ENCODE data around the gene KLK11.

KLK11 gene

DNA sequence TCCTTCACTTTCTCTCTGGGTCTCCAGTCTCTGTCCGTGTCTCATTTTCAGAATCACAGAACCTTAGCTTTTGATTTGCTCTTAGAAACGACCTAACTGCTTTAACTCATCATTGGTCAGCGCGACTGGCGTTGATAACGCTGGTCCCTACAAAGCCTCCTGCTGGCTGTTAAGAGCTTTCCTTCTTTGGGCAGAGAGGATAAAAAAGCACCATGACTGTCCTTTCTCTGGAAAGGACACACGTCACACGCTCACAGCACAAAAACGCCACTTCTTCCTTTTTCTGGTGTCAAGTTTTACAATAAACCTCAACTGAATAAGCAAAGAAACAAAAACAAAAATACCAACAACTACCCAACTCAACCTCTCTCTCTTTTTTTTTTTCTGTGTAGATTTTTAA is 10.1 kb upstream of the KLK11 start:
- TF ChIP-seq, protein P1, sequence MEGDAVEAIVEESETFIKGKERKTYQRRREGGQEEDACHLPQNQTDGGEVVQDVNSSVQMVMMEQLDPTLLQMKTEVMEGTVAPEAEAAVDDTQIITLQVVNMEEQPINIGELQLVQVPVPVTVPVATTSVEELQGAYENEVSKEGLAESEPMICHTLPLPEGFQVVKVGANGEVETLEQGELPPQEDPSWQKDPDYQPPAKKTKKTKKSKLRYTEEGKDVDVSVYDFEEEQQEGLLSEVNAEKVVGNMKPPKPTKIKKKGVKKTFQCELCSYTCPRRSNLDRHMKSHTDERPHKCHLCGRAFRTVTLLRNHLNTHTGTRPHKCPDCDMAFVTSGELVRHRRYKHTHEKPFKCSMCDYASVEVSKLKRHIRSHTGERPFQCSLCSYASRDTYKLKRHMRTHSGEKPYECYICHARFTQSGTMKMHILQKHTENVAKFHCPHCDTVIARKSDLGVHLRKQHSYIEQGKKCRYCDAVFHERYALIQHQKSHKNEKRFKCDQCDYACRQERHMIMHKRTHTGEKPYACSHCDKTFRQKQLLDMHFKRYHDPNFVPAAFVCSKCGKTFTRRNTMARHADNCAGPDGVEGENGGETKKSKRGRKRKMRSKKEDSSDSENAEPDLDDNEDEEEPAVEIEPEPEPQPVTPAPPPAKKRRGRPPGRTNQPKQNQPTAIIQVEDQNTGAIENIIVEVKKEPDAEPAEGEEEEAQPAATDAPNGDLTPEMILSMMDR (IDR thresholded peaks at IDR 0.05): no peak
- Histone ChIP-seq H3K36me3 (no peaks in the 10 kb centered on the region), H3K9me3 (no peaks in the 10 kb centered on the region), H3K4me1 (no peaks in the 10 kb centered on the region), H3K4me3 (no peak overlapping the region), H3K27ac (no peak overlapping the region), H3K27me3 (peaks cover 0 to 10% of the 10 kb centered on the region in 2 donors)
- intact Hi-C loops (cut with DNase I; ENCODE audit: low total_unique reads): no loop called here
- DNase-seq: no peak

GRCh38 chr19:51034704-51035103 is 8.3 kb upstream of the KLK11 start, which contains the start of gene KLK12:
Gene KLK12, minus strand, starts transcription at chr19:51035002. Its CDS starts 381 bp downstream, at chr19:51034621.
- TF ChIP-seq, protein P1 (IDR thresholded peaks at IDR 0.05): no peak
- intact Hi-C loops (cut with DNase I; ENCODE audit: low total_unique reads): no loop called here
- no peak within 1 kb of the TSS for H3K27ac ChIP-seq
- H3K36me3 ChIP-seq: no peaks in the 10 kb centered on the region
- no peak for DNase-seq
- no peaks in the 10 kb centered on the region for H3K4me1 ChIP-seq
- H3K4me3 ChIP-seq: no peak within 1 kb of the TSS
- H3K9me3 ChIP-seq: no peaks in the 10 kb centered on the region
- H3K27me3 ChIP-seq: peaks cover 0 to 12% of the 10 kb centered on the region in 2 donors

- intact Hi-C loops (cut with DNase I; ENCODE audit: low total_unique reads): no loop called here
- no peaks in the 10 kb centered on the region for H3K4me1 ChIP-seq
- peaks cover 0 to 20% of the 10 kb centered on the region in 2 donors for H3K27me3 ChIP-seq
- H3K9me3 ChIP-seq: no peaks in the 10 kb centered on the region
- no peak overlapping the region for H3K4me3 ChIP-seq
- TF ChIP-seq, protein P1 (IDR thresholded peaks at IDR 0.05): no peak
- no peak for DNase-seq
- H3K27ac ChIP-seq: no peak overlapping the region
- no peaks in the 10 kb centered on the region for H3K36me3 ChIP-seq
Observed at GRCh38 chr19:51031880-51032225, 5.4 kb upstream of the KLK11 start.

GRCh38 chr19:51031220-51031879 is 4.9 kb upstream of the KLK11 start:
- no peak overlapping the region for H3K27ac ChIP-seq

GRCh38 chr19:51030631-51031030 is 4.2 kb upstream of the KLK11 start:
- DNase-seq: no peak
- H3K4me1 ChIP-seq: no peaks in the 10 kb centered on the region
- no peak overlapping the region for H3K4me3 ChIP-seq
- intact Hi-C loops (cut with DNase I; ENCODE audit: low total_unique reads): no loop called here
- H3K36me3 ChIP-seq: no peaks in the 10 kb centered on the region
- TF ChIP-seq, protein P1 (IDR thresholded peaks at IDR 0.05): no peak
- H3K27me3 ChIP-seq: peaks cover 0 to 32% of the 10 kb centered on the region in 2 donors
- no peak overlapping the region for H3K27ac ChIP-seq
- H3K9me3 ChIP-seq: no peaks in the 10 kb centered on the region

More at GRCh38 chr19:51031220-51031879, 4.9 kb upstream of the KLK11 start:
- H3K9me3 ChIP-seq: no peaks in the 10 kb centered on the region
- H3K36me3 ChIP-seq: no peaks in the 10 kb centered on the region
- TF ChIP-seq, protein P1 (IDR thresholded peaks at IDR 0.05): no peak
- intact Hi-C loops (cut with DNase I; ENCODE audit: low total_unique reads): no loop called here
- H3K4me3 ChIP-seq: no peak overlapping the region
- H3K4me1 ChIP-seq: no peaks in the 10 kb centered on the region
- H3K27me3 ChIP-seq: peaks cover 0 to 25% of the 10 kb centered on the region in 2 donors
- no peak for DNase-seq

Data from tibial artery (tissue), 4 donors.